Activated CD8-positive, alpha-beta memory T cell treated with anti-CD3 and anti-CD28 coated beads, Interleukin-2, amount 50 U/mL, for 1 hour (primary cell): ENCODE data around the gene GLA.

ENCODE experiments used
- DNase-seq: peaks from one replicate; pipeline ENCODE4 v3.0.0-alpha.2; 2020; ENCODE audit errors: extremely low read depth

The GLA gene

DNA sequence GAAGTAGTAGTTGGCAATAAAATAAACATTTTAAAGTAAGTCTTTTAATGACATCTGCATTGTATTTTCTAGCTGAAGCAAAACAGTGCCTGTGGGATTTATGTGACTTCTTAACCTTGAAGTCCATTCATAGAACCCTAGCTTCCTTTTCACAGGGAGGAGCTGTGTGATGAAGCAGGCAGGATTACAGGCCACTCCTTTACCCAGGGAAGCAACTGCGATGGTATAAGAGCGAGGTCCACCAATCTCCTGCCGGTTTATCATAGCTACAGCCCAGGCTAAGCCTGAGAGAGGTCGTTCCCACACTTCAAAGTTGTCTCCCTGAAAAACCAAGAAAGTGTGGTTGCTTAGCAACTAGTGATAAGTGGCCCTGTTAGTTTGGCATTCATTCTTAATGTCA lies 9.9 kb downstream of the GLA start:
- DNase-seq = no peak

GRCh38 chrX:101395789-101396188 lies 11.9 kb downstream of the GLA start:
- DNase-seq = no peak

DNA sequence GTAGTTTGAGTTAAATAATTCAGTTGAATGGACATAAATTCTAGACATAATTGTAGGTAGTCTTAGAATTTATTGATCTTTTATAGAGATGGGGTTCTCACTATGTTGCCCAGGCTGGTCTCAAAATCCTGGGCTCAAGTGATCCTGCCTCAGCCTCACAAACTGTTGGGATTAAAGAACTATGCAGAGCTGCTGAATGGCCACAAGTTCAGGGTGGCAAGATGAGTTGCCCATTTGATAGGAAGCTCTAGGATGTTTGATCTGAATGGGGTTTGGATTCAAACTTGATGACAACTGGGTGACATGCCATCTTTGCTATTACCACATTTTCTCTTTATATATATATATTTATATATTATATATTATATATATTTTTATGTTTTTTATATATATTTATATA lies 13.4 kb downstream of the GLA start:
- no peak for DNase-seq

DNA sequence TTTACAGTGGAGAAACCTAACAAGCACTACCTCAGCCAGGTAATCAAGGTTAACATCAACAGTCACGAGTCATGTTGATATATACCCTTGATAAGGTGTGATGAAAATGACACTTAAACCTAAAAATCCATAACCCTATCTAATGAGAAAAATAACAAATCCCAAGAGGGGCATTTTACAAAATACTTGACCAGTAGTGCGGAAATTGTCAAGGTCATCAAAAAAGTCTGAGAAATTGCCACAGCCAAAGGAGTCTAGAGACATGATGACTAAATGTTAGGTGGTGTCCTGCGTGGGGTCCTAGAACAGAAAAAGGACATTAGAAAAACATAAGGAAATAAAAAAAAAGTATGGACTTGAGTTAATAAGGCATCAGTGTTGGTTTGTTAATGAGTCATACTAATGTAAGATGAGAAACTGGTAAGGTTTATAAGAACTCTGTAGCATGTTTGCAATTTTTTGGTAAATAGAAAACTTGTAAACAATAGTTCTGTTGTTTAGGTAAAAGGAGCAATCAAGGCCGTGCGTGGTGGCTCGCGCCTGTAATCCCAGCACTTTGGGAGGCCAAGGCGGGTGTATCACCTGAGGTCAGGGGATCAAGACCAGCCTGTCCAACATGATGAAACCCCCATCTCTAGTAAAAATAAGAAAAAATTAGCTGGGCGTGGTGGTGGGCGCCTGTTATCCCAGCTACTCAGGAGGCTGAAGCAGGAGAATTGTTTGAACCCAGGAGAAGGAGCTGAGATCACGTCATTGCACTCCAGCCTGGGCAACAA lies 14.0 kb downstream of the GLA start:
- DNase-seq = no peak

GRCh38 chrX:101391831-101392230 lies 15.9 kb downstream of the GLA start:
- DNase-seq = no peak

DNA sequence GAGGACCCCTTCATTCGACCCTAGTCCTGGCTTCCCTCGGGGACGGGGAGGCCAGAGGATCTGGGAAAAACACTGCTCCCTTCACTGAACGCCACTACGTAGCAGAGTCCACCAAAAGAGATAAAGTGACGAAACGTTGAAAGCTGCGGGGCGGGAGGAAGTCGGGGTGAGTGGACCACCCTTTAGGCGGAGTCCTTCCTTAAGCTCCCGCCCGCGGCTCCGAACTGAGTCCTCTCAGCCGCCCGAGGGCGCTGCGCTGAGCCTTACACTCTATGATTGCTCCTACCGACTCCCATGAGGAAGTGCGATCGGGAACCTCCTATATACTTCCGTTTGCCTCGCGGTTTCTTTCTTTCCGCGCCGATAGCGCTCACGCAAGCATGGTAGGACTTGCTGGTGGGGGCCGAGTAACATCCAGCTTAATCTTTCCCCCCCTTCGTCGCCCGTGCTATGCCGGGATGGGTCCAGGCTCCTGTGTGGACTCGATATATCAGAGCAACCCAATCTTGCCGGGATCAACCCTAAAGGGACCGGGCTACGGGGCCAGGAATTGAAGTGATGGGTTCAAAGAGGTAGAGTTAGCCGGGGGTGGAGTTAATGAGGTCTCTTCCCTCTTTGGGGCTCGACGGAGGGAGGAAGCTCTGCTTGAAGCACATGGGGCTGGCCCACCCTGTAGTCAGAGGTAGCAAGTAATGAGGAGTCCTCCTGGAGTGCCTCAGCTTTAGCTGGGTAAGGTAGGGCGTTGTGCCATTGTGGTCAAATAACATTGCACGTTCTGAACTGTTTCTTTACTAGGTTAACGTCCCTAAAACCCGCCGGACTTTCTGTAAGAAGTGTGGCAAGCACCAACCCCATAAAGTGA lies 16.8 kb downstream of the GLA start, which contains the start of gene RPL36A:
Gene RPL36A (plus strand): TSS at position 348 of the 862 bp plus-strand sequence. CDS start 33 bp downstream, at position 381.
- DNase-seq = peak; percentile 44

DNA sequence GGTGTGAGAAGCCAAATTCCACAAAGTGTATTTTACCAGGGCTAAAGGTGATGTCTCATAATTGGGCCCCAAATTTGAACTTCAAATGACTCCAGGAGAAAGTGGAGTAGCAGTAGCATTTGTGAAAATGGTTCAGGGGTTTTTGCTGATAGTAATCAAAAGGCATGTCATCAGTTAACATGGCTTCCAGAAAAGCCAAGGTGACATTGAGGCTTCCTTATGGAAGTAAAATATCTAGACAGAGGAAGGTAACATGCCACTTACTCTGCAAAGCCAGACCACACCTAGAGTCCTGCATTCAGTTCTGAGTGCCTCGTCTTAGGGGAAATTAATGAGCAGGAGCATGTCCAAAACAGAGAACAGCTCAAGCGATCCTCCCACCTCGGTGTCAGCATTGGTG lies 19.1 kb downstream of the GLA start:
- DNase-seq = no peak

- DNase-seq = no peak
These were observed 21.2 kb downstream of the GLA start for GRCh38 chrX:101386542-101386885.

DNA sequence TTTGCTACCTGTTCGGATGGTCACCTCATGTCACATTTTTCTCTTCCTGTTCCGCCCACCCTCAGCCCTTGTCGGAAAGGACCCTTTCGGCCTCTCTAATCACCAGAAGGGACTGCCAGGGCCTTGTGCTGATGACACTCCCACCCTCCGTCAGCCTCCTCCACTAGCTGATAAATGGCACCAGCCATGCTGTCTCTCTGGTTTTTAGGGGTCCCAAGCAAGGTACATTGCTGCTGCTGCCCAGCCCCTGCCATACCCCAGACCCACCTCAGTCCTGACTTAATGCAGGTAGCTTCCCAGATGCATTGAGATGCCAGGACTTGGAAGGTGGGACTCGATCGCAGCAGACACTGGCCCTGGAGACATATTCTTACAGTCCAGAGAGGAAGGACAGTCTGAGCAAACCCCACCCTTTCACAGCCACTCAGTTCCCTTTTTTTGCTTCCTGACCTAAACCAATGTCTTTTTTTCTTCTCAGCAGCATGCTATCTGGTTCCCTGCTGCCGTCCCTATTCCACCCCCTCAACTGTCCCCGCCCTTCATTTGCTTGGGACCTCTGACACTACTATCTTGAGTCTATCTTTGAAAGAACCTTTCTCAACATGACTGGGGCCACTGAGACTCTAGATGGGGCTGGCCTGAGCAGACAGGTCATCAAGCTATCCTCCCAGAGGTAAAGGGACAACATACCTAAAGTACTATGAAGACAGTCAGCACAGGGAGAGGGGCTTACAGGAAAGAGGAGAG lies 21.8 kb downstream of the GLA start, which contains the start of gene BTK:
Gene BTK (minus strand): TSS at position 397 of the 747 bp plus-strand sequence. CDS start 10,907 bp downstream, outside the sequence.
- DNase-seq = no peak

DNA sequence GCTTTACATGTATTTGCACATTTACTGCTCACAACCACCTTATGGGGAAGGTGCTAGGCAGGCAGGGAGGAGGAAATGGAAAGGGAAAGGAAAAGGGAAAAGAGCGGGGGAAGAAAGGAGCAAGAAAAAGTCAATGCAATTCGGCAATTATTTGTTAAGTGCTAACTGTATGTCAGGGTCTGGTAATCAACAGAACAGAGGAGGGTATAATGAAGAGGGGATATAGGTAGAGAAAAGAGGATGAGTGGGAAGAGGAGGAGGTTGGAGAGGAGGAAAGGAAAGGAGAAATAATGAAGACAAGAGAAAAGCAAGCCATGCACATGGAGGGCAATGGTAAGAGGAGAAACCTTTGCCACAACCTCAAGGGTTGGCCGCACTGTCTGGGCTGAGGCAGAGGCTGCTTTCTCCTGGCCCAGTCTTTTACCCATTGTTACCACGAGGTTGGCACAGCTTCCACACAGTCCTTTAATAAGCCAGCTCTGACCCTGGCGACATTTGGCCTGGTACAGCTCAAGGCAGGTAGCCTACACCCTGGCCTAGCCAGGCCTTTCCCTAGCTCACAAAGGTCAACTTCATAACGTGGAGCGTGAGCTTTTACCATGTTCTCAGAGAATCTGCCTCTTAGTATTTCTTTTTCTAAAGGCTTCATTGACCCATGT lies 22.6 kb downstream of the GLA start:
- DNase-seq = no peak

DNA sequence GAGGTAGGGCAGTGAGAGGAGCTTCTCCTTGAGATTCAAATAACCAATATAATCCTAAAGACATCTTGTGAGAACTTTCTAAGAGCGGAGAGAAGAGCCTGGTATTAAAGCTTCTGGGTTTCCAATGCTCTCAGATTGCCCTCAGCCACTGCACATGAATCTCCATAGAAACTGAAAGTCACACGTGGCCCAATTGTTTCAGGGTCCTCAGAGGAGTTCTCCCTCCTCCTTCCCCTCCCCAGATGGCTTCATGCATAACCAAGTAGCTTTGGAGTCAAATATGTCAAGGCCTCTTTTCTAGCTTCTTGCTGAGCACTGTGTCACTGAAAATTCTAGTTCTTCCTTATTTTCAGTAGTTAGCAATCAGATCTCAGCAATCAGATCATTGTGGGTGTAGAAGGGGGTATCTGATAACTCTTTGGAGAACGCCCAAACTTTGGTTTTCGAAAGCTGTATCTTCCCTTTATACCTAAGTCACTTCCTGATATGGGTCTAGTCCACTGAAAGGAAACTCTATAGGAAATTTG lies 24.0 kb downstream of the GLA start:
- no peak for DNase-seq

DNA sequence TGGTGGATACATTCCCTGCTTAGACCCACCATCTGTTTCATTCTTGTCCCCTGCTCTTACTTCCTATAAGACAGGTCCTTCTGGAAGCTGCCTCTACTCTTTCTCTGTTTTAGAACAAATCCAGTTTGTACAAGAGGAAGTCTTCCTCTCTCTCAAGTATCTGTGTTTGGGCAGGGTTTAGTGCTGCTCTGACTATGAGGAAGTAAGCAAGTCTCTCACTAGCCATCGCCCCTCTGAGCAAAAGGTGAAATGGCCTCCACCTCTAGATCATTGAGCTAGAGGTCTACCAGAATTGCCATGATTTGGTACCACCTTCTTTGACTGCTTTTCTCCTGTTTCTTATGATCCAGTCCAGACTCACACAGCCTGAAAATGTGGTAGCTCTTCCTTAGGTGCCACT lies 30.2 kb downstream of the GLA start:
- no peak for DNase-seq

GRCh38 chrX:101370888-101371504 lies 36.7 kb downstream of the GLA start:
- DNase-seq = no peak

DNA sequence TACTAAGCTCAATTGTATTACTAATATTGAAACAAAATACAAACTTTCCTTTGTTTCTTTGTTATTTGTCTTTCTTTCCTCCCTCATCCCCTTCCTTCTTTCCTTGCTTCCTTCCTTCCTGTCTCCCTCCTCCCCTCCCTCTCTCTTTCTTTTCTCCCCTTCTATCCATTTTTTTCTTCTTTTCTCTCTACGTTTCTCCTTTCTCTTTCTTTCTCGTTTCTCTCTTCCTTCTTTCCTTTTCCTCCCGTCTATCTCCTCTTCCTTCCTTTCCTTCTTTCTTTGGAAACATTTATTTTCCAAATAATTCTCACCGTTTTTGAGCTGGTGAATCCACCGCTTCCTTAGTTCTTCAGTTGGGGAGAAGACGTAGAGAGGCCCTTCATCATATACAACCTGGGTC lies 38.0 kb downstream of the GLA start:
- DNase-seq = no peak

DNA sequence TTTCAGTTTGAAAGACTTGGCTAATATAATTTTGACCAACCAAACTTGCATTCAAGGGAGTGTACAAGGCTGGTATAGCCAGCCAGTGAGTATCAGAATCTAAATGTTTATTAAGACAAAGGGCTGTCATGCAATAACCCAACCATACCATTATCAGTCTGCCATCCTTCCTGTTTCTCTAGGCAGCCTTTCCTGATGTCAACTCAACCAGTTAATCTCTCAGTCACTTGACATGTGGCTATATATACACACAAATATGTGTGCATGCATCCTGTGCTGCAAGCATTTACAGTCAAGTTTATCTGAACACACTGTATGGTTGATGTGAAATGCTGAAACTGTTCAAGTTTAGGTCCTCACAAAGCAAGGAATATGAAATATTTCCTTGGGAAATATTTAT lies 38.9 kb downstream of the GLA start:
- DNase-seq = no peak

DNA sequence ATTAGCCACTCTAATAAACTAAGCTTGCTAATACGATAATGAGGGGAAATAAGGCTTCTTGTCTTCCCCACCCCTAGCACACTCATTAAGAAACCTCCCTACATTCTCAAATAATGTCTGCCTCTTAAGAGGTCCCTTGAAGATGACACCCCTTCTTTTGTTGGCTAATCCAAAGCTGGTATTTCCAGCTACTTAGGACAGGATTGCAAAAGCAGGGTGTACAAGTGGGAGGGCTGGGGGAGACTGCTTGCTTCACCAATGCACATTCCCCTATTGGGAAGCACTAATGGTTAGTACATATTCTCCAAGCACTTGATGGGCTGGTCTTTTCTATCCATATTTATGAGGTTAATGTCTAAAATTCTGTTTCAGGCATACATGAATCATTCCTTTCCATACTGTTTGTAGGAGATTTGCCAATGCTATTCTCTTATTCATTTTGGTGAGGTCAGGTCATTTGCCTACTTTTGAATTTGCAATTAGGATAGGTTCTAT lies 42.4 kb downstream of the GLA start:
- no peak for DNase-seq

GRCh38 chrX:101362757-101363156 lies 45.0 kb downstream of the GLA start:
- no peak for DNase-seq

- no peak for DNase-seq
These were observed 45.6 kb downstream of the GLA start for GRCh38 chrX:101362116-101362515.

DNA sequence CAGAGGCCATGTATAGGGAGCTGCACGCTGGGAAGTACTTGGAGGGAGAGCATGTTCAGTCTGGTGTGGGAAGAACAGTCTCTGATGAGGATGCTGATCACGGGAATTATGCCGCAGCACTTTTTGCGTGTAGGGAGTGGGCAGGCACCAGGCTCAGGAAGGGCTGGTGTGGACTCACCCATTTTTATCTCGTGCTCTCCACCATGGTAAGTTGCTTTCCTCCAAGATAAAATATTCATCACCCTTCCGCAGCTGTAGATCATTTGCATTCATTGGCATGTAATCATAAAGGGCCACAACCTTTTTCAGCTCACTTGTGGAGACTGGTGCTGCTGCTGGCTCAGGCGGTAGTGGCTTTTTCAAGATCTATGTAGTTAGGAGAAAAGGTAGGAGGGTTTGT lies 47.3 kb downstream of the GLA start:
- DNase-seq = no peak

DNA sequence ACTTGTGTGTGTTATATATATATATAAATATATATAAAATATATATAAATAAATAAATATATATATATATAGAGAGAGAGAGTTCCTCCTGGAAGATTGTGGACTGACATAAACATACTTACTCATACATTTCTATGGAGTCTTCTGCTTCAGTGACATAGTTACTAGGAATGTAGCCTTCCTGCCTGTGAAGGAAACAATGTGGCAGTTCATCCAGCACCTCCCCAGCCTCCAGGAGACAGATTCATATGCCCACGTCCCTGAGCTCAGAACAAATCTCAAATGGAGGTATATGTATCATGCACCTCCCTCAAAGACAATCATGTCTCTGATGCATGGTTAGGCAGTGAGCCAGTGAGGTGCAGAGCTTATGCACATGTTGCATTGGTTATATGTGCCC lies 47.8 kb downstream of the GLA start:
- no peak for DNase-seq
